A673 (cell line): Measurements from ENCODE around the gene KATNAL2. TPM values are rescaled to one million over a fixed set of nuclear protein-coding genes. Genes with fewer than 3 reads are reported as not detected.

Experiments
- BruUV-seq: library from RNA; stranded (reverse); fragments of 400-500 nt; replicated peaks from 2 replicates; lab custom pipeline; 2021; lab: Mats Ljungman, UMichigan
- CTCF ChIA-PET: fragments of 300-600 bp; sonication (Branson Sonifier 250); formaldehyde crosslinking; loops from one replicate; lab custom pipeline; 2022; ENCODE audit warnings: antibody characterized with exemption; lab: Charles Lee
- POLR2A ChIA-PET: fragments of 300-600 bp; sonication (Branson Sonifier 250); formaldehyde crosslinking; loops from one replicate; lab custom pipeline; 2022; ENCODE audit warnings: antibody characterized with exemption; ENCODE audit not compliant: low non-redundant PET; lab: Charles Lee
- DNase-seq: peaks from one replicate; pipeline ENCODE4 v3.0.0-alpha.2; 2015; ENCODE audit warnings: low spot score
- H3K27ac ChIP-seq: fragments of 200-600 bp; sonication (generic); 2 replicates; pipeline ENCODE4 v1.5.1; 2016; ENCODE audit warnings: mixed run types, low read depth, mild to moderate bottlenecking, mixed read lengths, antibody characterized with exemption, low read length; ENCODE audit not compliant: poor library complexity, severe bottlenecking
- H3K27me3 ChIP-seq: fragments of 200-600 bp; sonication (generic); replicated peaks from 2 replicates; pipeline ENCODE4 v1.6.1; 2017; ENCODE audit warnings: mixed run types, low read depth, mild to moderate bottlenecking, mixed read lengths, antibody characterized with exemption, low read length; ENCODE audit not compliant: insufficient read depth, poor library complexity
- H3K36me3 ChIP-seq: fragments of 200-600 bp; sonication (generic); 2 replicates; pipeline ENCODE4 v1.6.1; 2016; ENCODE audit warnings: mixed run types, mild to moderate bottlenecking, mixed read lengths, antibody characterized with exemption, low read length; ENCODE audit not compliant: insufficient read depth, poor library complexity, severe bottlenecking
- H3K4me1 ChIP-seq: fragments of 200-600 bp; sonication (generic); 2 replicates; pipeline ENCODE4 v1.6.1; 2017; ENCODE audit warnings: mixed run types, mild to moderate bottlenecking, mixed read lengths, antibody characterized with exemption, low read length; ENCODE audit not compliant: insufficient read depth, poor library complexity, severe bottlenecking
- H3K4me3 ChIP-seq: fragments of 200-600 bp; sonication (generic); 2 replicates; pipeline ENCODE4 v1.5.1; 2016; ENCODE audit warnings: low read depth, mixed run types, mild to moderate bottlenecking, mixed read lengths, low read length; ENCODE audit not compliant: poor library complexity, severe bottlenecking
- H3K9me3 ChIP-seq: fragments of 200-600 bp; sonication (generic); 2 replicates; pipeline ENCODE4 v1.6.1; 2016; ENCODE audit warnings: mixed run types, low read depth, mild to moderate bottlenecking, mixed read lengths, antibody characterized with exemption, low read length; ENCODE audit not compliant: poor library complexity, severe bottlenecking
- CTCF ChIP-seq: fragments of 300-800, 200-600 bp; sonication (generic); conservative IDR thresholded peaks from 2 replicates; pipeline ENCODE4 v1.5.1; 2017; ENCODE audit warnings: low read depth, mild to moderate bottlenecking, antibody characterized with exemption, low read length, moderate library complexity, mixed read lengths
- EZH2 ChIP-seq: fragments of 200-600 bp; sonication (generic); IDR thresholded peaks from 2 replicates; pipeline ENCODE4 v1.6.1; 2017; ENCODE audit warnings: borderline replicate concordance, low read depth, mild to moderate bottlenecking, mixed read lengths, antibody characterized with exemption, low read length; ENCODE audit not compliant: poor library complexity, severe bottlenecking
- intact Hi-C: fragments of 100-400 bp; cut with micrococcal nuclease; formaldehyde crosslinking; loops from one replicate; pipeline ENCODE4 v1.10.0; 2022; ENCODE audit not compliant: unreplicated experiment
- total RNA-seq: library from RNA; stranded (reverse); gene quantifications from 2 replicates; pipeline ENCODE4 v1.2.3, GENCODE V29; 2021

KATNAL2 gene
- total RNA-seq, 1 experiment from 2014 or later, result 10.6 TPM

GRCh38 chr18:46939998-46940571 lies 22.7 kb downstream of the KATNAL2 start:
- DNase-seq, result no peak
- POLR2A ChIA-PET, result no interaction called here
- peaks cover 6% of the 10 kb centered on the region for H3K4me1 ChIP-seq
- intact Hi-C loops, result no loop called here
- no peaks in the 10 kb centered on the region for H3K9me3 ChIP-seq
- TF ChIP-seq EZH2 (no peak), CTCF (no peak)
- H3K27me3 ChIP-seq, result no peaks in the 10 kb centered on the region
- BruUV-seq, result no TSS peak
- H3K4me3 ChIP-seq, result no peak overlapping the region
- H3K27ac ChIP-seq, result no peak overlapping the region
- CTCF ChIA-PET, result no interaction called here
- H3K36me3 ChIP-seq, result no peaks in the 10 kb centered on the region

- H3K4me3 ChIP-seq, result no peak overlapping the region
- CTCF ChIA-PET, result no interaction called here
- intact Hi-C loops, result no loop called here
- no TSS peak for BruUV-seq
- no peak overlapping the region for H3K27ac ChIP-seq
- no peak for DNase-seq
- no peak for TF ChIP-seq CTCF
- TF ChIP-seq EZH2, result no peak
- POLR2A ChIA-PET, result no interaction called here
- no peaks in the 10 kb centered on the region for H3K27me3 ChIP-seq
- H3K36me3 ChIP-seq, result no peaks in the 10 kb centered on the region
- peaks cover 6% of the 10 kb centered on the region for H3K4me1 ChIP-seq
- no peaks in the 10 kb centered on the region for H3K9me3 ChIP-seq
Measured at GRCh38 chr18:46942646-46943045, 25.2 kb downstream of the KATNAL2 start.

- peak; percentile 94 for DNase-seq
- H3K36me3 ChIP-seq, result no peaks in the 10 kb centered on the region
- intact Hi-C loops, result no loop called here
- H3K4me1 ChIP-seq, result no peaks in the 10 kb centered on the region
- BruUV-seq, result no TSS peak
- TF ChIP-seq EZH2, result no peak
- no peak for TF ChIP-seq CTCF
- ChIA-PET POLR2A (no interaction called here), CTCF (no interaction called here)
- H3K4me3 ChIP-seq, result peak overlapping the region; percentile 63
- H3K9me3 ChIP-seq, result no peaks in the 10 kb centered on the region
- H3K27ac ChIP-seq, result no peak overlapping the region
- H3K27me3 ChIP-seq, result no peaks in the 10 kb centered on the region
Measured at GRCh38 chr18:46946656-46947282, 29.4 kb downstream of the KATNAL2 start.
